OCI-LY7 (cell line): ENCODE measurements around the gene NEAT1.

Experiments
- CTCF ChIP-seq: fragments of 200-600 bp; sonication (generic); conservative IDR thresholded peaks from 2 replicates; pipeline ENCODE4 v1.5.1; 2014; ENCODE audit warnings: mild to moderate bottlenecking, antibody characterized with exemption, low read length, moderate library complexity, mixed read lengths
- EZH2phosphoT487 ChIP-seq: fragments of 200-600 bp; sonication (generic); IDR thresholded peaks from 2 replicates; pipeline ENCODE4 v1.6.1; 2018; ENCODE audit warnings: low read depth, borderline replicate concordance, mild to moderate bottlenecking, mixed run types, antibody characterized with exemption, low read length, moderate library complexity, mixed read lengths

GRCh38 chr11:65479184-65480145 lies 56.9 kb downstream of the NEAT1 start:
- TF ChIP-seq CTCF (peak; percentile 40; the same call in 1 of the 2 replicates), EZH2phosphoT487 (no peak)
